Astrocyte (in vitro differentiated cells and primary cell): ENCODE data around the gene LMO1.

ENCODE experiments used
- CTCF ChIP-seq: IDR thresholded peaks from 2 replicates; pipeline ENCODE4 v1.5.1; 2011; ENCODE audit warnings: low read depth, mild to moderate bottlenecking, inconsistent platforms, low read length, moderate library complexity; ENCODE audit not compliant: insufficient read depth
- EZH2 ChIP-seq: IDR thresholded peaks from 2 replicates; pipeline ENCODE4 v1.6.1; 2012; ENCODE audit warnings: mild to moderate bottlenecking, low read length, inconsistent platforms; ENCODE audit not compliant: insufficient read depth

- TF ChIP-seq CTCF: no peak
- TF ChIP-seq EZH2: no peak
Observed at GRCh38 chr11:8192896-8193209, 70.8 kb downstream of the LMO1 start.
